Measurements from ENCODE around the gene TFCP2L1.

Gene TFCP2L1

DNA sequence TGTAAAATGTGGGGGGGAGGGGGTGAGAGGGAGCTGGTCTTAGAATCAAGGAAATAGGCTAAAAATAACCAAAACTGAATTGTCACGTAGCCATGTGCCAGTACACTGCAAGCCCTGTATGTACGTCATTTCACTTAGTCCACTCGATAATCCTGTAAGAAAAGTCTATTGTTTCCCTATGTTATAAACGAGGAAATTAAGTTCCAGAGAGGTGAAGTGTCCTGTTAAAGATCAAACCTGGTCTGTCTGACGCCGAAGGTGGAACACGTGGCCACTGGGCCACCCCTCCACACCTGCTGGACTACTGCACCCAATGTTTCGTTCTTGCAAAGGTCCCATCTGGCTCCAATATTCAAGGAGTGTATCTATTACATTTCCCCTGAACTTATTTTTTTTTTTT, 29.6 kb downstream of the TFCP2L1 start:
- DNase-seq (ENCODE audit: extremely low read depth, low read depth) = no peak
- H3K4me3 ChIP-seq (replicated peaks; ENCODE audit: low read depth, low read length) = no peak overlapping the region
- TF ChIP-seq, protein P1, sequence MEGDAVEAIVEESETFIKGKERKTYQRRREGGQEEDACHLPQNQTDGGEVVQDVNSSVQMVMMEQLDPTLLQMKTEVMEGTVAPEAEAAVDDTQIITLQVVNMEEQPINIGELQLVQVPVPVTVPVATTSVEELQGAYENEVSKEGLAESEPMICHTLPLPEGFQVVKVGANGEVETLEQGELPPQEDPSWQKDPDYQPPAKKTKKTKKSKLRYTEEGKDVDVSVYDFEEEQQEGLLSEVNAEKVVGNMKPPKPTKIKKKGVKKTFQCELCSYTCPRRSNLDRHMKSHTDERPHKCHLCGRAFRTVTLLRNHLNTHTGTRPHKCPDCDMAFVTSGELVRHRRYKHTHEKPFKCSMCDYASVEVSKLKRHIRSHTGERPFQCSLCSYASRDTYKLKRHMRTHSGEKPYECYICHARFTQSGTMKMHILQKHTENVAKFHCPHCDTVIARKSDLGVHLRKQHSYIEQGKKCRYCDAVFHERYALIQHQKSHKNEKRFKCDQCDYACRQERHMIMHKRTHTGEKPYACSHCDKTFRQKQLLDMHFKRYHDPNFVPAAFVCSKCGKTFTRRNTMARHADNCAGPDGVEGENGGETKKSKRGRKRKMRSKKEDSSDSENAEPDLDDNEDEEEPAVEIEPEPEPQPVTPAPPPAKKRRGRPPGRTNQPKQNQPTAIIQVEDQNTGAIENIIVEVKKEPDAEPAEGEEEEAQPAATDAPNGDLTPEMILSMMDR (IDR thresholded peaks at IDR 0.05; ENCODE audit: low read depth, low read length, missing control alignments) = no peak

DNA sequence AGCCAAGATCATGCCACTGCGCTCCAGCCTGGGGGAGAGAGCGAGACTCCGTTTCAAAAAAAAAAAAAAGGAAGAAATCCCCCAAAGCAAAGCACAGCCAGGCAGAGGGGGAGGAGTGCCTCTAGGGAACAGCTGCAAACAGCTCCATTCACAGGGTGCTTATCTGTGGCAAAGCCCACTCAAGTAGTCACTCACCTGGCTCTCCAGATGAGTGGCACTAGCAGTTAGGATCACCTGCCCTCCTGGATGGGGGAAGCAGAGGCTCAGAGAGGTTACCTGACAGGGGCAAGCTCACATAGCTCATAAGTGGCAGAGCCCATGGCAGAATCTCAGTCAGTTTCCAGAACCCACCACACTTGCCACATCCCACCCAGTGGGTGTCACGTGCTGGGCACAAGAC, 30.3 kb downstream of the TFCP2L1 start:
- TF ChIP-seq, protein P1 (IDR thresholded peaks at IDR 0.05; ENCODE audit: low read depth, low read length, missing control alignments) = no peak
- H3K4me3 ChIP-seq (replicated peaks; ENCODE audit: low read depth, low read length) = no peak overlapping the region
- no peak for DNase-seq (ENCODE audit: extremely low read depth, low read depth)

DNA sequence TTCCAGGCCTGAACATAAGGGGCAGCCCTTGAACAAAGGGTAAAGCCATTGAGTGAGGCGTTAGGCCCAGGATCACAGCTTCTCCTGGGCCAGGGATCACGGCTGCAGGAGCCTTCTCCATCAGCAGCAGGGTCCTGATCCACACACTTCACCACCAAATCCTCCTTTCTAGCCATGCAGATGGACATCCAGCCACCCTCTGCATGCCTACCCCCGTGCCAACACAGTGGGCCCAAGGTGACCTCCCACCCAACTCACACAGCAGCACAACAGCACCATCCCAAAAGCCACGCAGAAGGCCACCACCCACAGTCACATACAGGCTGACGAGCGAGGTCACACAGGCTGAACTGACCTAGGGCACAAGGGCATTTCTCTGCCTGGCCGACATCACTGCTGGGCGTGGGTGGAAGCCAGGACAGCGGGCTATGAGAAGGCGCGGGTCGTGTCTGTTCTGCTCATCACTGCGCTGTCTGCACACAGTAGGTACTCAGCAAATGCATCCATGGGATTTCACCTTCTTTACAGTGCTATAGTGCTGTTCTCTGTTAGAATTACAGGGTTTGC, 31.2 kb downstream of the TFCP2L1 start:
- no peak for DNase-seq (ENCODE audit: extremely low read depth, low read depth)
- TF ChIP-seq, protein P1 (IDR thresholded peaks at IDR 0.05; ENCODE audit: low read depth, low read length, missing control alignments) = no peak
- H3K4me3 ChIP-seq (replicated peaks; ENCODE audit: low read depth, low read length) = no peak overlapping the region

DNA sequence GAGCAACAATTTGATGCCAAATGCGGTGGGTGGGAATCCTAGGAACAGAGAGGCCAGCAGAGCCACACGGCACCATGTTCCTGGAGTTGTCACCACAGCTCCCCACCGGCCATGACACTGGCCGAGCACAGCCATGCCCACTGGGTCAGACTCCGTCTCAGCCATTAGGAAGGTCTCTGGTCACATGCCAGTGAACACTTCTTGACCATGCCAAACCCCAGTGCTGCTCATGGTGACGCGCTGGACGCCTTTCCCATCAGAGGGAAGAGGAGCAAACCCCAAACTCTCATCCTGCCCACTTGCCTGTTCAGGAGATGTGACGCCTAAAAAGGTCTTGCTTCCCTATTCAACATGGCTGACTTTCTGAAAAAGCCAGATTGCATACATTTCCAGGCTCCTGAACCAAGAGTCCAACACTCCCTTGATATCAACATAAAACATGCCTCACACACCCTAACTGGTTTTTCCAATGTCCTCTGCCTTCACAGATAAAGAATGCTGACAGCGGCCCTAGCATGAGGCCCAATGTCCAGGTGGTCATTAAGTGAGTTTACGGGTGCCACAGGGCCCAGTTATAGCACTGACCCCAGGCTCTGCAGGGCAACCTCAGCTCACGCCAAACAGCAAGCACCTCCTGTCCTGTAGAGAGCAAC, 31.9 kb downstream of the TFCP2L1 start:
- H3K4me3 ChIP-seq (replicated peaks; ENCODE audit: low read depth, low read length) = no peak overlapping the region
- TF ChIP-seq, protein P1 (IDR thresholded peaks at IDR 0.05; ENCODE audit: low read depth, low read length, missing control alignments) = no peak

DNA sequence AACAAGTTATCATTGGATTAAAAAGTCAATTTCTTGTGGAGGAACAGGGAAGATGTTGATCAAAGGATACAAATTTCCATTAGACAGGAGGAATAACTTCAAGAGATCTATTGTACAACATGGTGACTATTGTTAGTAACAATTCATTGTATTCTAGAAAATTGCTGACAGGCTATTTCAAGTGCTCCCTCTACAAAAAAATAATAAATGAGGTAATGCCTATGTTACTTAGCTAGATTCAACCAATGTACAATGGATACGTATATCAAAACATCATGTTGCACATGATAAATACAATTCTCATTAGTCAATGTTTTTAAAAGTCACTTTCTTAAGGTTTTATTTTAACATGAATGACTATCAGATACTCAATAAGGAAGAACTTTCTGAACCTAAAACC, 33.5 kb downstream of the TFCP2L1 start:
- TF ChIP-seq, protein P1 (IDR thresholded peaks at IDR 0.05; ENCODE audit: low read depth, low read length, missing control alignments) = no peak
- no peak for DNase-seq (ENCODE audit: extremely low read depth, low read depth)
- no peak overlapping the region for H3K4me3 ChIP-seq (replicated peaks; ENCODE audit: low read depth, low read length)

More for the DNA sequence above, 31.9 kb downstream of the TFCP2L1 start:
- DNase-seq (ENCODE audit: extremely low read depth, low read depth) = no peak

DNA sequence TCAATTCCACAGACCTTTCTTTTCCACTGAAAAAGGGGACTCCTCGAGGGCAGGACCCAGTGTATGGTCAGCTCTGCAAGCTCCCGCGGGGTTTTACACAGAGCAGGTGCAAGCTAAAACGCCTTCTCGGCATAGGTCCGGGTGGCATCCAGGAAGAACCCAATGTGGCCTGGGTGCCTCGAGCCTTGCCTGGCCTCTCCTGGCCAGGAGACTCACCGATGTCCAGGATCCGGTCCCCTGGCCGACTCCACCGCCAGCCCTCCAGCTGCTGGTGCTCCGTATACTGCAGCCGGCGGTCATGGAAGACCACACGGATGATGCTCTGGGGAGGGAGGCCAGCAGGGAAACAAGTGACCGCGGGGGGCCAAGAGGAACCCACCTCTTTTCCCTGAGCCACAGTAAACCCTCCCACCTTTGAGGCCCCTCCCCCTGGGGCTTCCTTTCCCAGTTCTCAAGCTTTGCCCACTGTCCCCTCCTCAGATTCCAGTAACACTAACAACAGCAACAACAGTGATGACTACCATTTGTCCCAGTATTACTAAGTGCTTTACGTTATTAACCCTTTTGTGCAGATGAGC, 36.1 kb downstream of the TFCP2L1 start:
- DNase-seq (ENCODE audit: extremely low read depth, low read depth) = no peak
- TF ChIP-seq, protein P1 (IDR thresholded peaks at IDR 0.05; ENCODE audit: low read depth, low read length, missing control alignments) = no peak
- no peak overlapping the region for H3K4me3 ChIP-seq (replicated peaks; ENCODE audit: low read depth, low read length)

All from HFF-Myc (cell line).